Inflammatory macrophage treated with lipopolysaccharide for 4 hours (primary cell): ENCODE data around the gene SDR42E2.
"Not testable (repeated sequence)": the region's sequence is repeated elsewhere in the genome, so short reads cannot be mapped to it uniquely, and the experiment has no call there.

Experiments used
- DNase-seq: peaks from one replicate; pipeline ENCODE4 v3.0.0-alpha.2; 2020

The SDR42E2 gene

GRCh38 chr16:22216191-22216831 is 54.0 kb downstream of the SDR42E2 start:
- DNase-seq: peak; percentile 11

- DNase-seq: not testable (repeated sequence)
Measured at GRCh38 chr16:22216832-22217225, 54.5 kb downstream of the SDR42E2 start.

DNA sequence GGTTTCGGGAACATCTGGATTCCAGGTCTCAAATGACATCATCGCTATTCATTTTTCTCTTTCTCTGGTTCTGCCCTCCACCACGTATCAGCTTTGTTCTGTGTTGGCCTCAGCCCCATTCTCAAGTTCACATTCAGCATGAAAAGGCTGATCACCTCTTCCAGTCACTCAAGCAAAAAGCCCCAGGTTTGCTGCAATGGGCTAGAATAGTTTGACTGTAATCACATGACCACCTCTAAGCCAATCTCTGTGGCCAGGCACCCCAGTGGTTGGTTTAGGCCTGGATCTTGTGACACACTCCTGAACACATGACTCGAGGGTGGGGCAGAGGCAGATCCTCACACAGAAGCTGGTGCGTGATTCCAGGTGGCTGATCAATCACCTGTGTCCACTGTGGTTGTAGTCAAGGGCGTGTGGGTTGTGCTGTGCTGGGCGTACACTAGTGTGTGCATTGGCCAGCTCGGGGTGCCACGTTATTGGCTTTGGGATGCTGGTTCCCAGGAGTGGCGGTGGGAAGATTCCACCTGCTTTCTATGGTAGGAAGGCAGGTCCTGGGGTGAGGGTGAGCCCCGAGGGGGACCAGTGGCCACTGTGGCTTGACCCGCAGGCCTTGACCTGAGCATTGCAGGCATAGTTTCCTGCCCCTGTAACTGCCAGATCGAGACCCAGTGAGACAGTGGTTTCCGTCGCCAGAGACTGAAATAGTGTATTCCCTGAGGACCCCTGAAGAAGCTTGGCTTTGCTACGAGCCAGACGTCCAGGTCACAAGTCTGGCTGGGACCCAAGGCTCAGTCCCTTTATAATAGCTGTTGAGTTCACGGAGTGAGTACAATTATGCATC is 55.8 kb downstream of the SDR42E2 start:
- DNase-seq: peak; percentile 13

GRCh38 chr16:22219389-22220068 is 57.2 kb downstream of the SDR42E2 start:
- no peak for DNase-seq

DNA sequence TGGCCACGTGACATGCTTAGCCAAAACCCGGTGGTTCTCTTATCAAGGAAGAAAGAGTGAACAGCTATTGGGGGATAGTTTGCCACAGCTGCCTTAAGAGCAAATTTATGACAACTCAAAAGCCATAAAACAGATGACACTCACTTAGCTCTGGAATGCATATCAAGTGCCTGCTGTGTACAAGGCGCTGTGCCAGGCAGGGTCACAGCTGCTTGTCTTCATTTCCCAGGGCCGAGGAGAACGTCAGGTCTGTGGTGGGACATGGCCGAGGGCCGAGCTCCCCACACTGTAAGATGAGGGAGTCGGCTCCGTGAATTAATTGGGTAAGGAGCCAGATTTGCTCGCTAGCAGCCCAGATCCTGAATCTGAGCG is 57.7 kb downstream of the SDR42E2 start:
- no peak for DNase-seq

DNA sequence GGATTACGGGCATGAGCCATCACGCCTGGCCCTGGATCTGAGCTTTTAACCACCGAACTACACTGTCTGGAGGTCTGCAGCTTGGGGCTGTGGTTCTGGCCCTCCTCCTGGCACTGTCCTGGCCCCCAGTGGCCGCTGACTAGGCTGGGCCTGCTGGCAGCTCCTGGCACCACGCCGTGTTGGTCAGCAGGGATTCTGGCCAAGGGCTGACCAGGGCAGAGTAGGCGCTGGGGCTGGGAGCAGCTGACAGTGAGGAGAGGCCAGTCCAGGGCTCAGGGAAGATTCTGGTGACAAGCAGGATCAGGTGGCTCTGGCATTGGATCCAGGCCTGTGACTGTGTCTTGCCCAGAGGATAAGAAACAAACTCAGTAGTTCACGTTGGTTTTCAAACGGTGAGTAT is 58.4 kb downstream of the SDR42E2 start:
- DNase-seq: no peak

- DNase-seq: no peak
Measured at GRCh38 chr16:22222006-22222405, 59.7 kb downstream of the SDR42E2 start.

GRCh38 chr16:22222998-22223397 is 60.7 kb downstream of the SDR42E2 start:
- no peak for DNase-seq

DNA sequence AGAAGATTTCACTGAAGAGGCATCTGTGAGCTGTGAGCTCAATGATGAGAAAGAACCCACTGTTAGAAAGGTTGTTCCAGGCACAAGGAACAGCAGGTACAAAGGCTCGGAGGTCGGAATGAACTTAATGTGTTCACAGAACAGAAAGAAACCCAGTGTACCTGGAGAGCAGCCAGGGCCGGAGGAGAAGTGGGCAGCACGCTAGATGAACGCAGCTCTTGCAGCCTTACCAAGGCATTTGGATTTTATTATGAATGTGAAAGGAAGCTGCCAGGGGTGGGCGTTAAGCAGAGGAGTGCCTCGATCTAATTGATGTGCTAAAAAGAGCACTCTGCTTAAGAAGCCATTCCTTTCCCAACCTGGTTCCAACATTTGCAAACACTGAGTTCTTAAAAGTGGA is 62.8 kb downstream of the SDR42E2 start:
- no peak for DNase-seq

GRCh38 chr16:22229889-22230288 is 67.6 kb downstream of the SDR42E2 start:
- no peak for DNase-seq

- DNase-seq: no peak
Measured at GRCh38 chr16:22232277-22233036, 70.2 kb downstream of the SDR42E2 start.

DNA sequence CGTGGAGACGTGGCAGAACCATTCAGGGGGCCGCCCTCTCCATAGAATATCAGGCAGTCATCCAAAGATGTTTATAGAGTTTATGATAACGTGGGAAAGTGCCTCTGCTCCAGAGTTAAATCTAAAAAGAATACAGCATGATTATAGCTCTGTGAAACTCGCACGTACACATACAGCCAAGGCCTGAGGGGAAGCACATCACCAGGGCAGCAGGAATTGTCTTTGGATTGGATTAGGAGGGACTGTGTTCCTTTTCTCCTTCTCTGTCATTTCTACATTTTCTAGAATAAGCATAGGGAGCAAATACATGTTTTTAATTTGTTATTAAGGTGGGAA is 70.7 kb downstream of the SDR42E2 start:
- no peak for DNase-seq

- no peak for DNase-seq
Measured at GRCh38 chr16:22235839-22236745, 73.8 kb downstream of the SDR42E2 start.

DNA sequence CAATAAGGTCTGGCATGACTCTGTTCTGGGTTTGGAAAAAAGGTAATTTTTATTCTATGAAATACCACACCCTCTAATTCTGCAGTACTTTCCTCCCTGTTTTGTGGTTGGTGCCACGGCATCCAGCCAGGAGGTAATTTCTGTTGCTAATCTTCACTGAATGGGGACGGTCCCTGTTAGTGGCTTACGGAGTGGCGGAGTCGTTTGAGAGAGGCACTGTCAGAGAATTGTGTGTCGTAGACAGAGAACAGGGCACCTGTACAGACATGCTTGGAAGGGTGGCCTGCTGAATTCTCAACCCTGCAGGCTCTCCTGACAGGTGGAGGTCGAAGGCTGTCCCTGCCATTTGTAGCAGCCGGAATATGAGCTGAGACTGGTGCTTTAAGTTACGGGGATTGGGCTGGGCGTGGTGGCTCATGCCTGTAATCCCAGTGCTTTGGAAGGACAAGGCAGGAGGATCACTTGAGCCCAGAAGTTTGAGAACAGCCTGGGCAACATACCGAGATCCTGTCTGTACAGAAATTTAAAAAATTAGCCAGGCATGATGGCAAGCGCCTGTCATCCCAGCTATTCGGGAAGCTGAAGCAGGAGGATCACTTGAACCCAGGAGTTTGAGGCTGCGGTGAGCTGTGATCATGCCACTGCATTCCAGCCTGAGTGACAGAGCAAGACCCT is 77.0 kb downstream of the SDR42E2 start:
- DNase-seq: no peak

- DNase-seq: no peak
Measured at GRCh38 chr16:22240023-22240710, 77.9 kb downstream of the SDR42E2 start.
